Upper lobe of left lung (tissue), 6 donors: ENCODE data around the gene ELMOD3. TPM values are rescaled to one million over a fixed set of nuclear protein-coding genes. Genes with fewer than 3 reads are reported as not detected.
A peak's percentile ranks its signal among the peaks of the same experiment; 100 is the strongest.
"Not testable (repeated sequence)": the region's sequence is repeated elsewhere in the genome, so short reads cannot be mapped to it uniquely, and the experiment has no call there.

ENCODE experiments used
- ATAC-seq, 2 donors: fragments of 200-7000 bp; cut with Tn5 transposase; one replicate each; pipeline ENCODE4 v1.9.1; 2022; ENCODE audit warnings: mild to moderate bottlenecking in 2 of 2, moderate library complexity in 2 of 2; ENCODE audit not compliant: low FRiP score in 2 of 2
- DNase-seq, 2 donors: peaks; one replicate each; pipeline ENCODE4 v3.0.0-alpha.2; 2019 to 2020
- H3K27ac ChIP-seq, 4 donors: fragments of 200-600 bp; sonication (generic); one replicate each; pipeline ENCODE4 v1.5.1; 2016 to 2019
- H3K27me3 ChIP-seq, 4 donors: fragments of 200-600 bp; sonication (generic); one replicate each; pipeline ENCODE4 v1.5.1; 2017 to 2019
- H3K36me3 ChIP-seq, 4 donors: fragments of 200-600 bp; sonication (generic); one replicate each; pipeline ENCODE4 v1.5.1; 2016 to 2019
- H3K4me1 ChIP-seq, 4 donors: fragments of 200-600 bp; sonication (generic); one replicate each; pipeline ENCODE4 v1.5.1; 2018 to 2019
- H3K4me3 ChIP-seq, 4 donors: fragments of 200-600 bp; sonication (generic); one replicate each; pipeline ENCODE4 v1.5.1; 2017 to 2019; ENCODE audit warnings: mild to moderate bottlenecking in 2 of 4, moderate library complexity in 1 of 4
- H3K9me3 ChIP-seq, 4 donors: fragments of 200-600 bp; sonication (generic); one replicate each; pipeline ENCODE4 v1.5.1; 2018 to 2019
- EP300 ChIP-seq, 4 donors: sonication (generic); formaldehyde crosslinking; IDR thresholded peaks; one replicate each; pipeline ENCODE4 v1.5.1; 2017; ENCODE audit warnings: antibody characterized with exemption in 4 of 4, control low read depth in 2 of 4
- POLR2A ChIP-seq, 4 donors: fragments of 450-650 bp; IDR thresholded peaks; one replicate each; pipeline ENCODE4 v1.5.1; 2016 to 2017; ENCODE audit warnings: antibody characterized with exemption in 4 of 4, mild to moderate bottlenecking in 2 of 4
- POLR2AphosphoS5 ChIP-seq, 2 donors: sonication (generic); formaldehyde crosslinking; IDR thresholded peaks; one replicate each; pipeline ENCODE4 v1.5.1; 2017; ENCODE audit warnings: antibody characterized with exemption in 2 of 2
- WGBS, 2 donors: methylation state at CpG; one replicate each; pipeline ENCODE4 v1.1.5; 2017 to 2018; 5-methylcytosine and 5-hydroxymethylcytosine counted together
- total RNA-seq, 6 donors: library from RNA; depleted of rRNA in 4 of 6; stranded (reverse); fragments of >200 nt in 4 of 6; gene quantifications; one replicate each; pipeline versions ENCODE4 v1.1.0 to v1.2.1, GENCODE V29; 2016 to 2021
- TF ChIP-seq, protein P1 (sequence below), 6 experiments: fragments of 450-650 bp in 4 of 6; fragments of 200-600 bp in 2 of 6; sonication (generic) in 2 of 6; IDR thresholded peaks; one replicate each; pipeline ENCODE4 v1.5.1; 2016 to 2019; ENCODE audit warnings: antibody characterized with exemption in 6 of 6
- donor health status: DM: no; HTN: no; CAD: no; lungs with moderate emphysema.
- donor health status: DM: no; HTN: yes; CAD: no; lungs with severe emphysema.

Gene ELMOD3
- total RNA-seq, 6 donors from 2014 or later: 13.2 to 82.8 (median 24.1) TPM

DNA sequence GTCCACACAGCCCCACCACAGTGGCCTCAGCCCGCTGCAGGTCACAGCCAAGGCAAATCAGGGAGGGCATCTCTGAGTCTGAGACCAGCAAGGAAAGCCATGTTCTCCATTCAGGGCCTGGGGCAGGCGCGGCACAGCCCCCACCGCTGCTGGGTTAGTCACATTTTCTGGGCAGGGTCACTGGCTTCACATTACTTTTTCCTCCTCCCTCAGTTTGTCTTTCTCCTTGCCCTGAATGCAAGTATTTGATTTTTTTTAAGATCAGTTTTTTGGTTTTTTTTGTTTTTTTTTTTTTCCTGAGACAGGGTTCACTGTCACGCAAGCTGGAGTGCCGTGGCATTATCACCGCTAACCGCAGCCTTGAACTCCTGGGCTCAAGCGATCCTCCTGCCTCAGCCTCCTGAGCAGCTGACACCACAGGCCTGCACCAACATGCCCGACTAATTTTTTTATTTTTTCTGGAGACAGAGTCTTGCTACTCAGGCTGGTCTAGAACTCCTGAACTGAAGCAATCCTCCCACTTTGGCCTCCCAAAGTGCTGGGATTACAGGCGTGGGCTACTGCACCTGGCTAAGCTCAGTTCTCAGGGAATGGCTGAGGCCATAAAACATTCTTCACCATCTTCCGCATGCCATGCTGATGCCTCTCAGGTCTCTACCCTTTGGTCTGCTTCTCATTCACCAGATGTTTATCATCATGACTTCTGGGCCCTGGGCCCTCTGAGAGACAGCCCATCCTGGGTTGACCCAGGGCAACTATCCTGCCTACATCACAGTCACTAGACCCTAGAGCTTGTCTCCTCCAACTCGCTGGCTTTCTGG, 56.2 kb downstream of the ELMOD3 start:
- Histone ChIP-seq H3K4me1 (peaks cover 3 to 66% (median 39%) of the 10 kb centered on the region in 4 donors), H3K4me3 (peak overlapping the region in 3 of 4 donors; percentile 29 to 47 (median 44)), H3K36me3 (no peaks in the 10 kb centered on the region), H3K9me3 (no peaks in the 10 kb centered on the region), H3K27ac (peak overlapping the region in 3 of 4 donors; percentile 67 to 89 (median 83)), H3K27me3 (no peaks in the 10 kb centered on the region)
- ATAC-seq: peak in 1 of 2 donors; percentile 7
- no peak for DNase-seq
- WGBS, 2 donors: 80 to 88% methylated on average over 12 to 13 of the region's 13 CpGs
- TF ChIP-seq EP300 (IDR thresholded peaks at IDR 0.05): no peak
- TF ChIP-seq, protein P1, sequence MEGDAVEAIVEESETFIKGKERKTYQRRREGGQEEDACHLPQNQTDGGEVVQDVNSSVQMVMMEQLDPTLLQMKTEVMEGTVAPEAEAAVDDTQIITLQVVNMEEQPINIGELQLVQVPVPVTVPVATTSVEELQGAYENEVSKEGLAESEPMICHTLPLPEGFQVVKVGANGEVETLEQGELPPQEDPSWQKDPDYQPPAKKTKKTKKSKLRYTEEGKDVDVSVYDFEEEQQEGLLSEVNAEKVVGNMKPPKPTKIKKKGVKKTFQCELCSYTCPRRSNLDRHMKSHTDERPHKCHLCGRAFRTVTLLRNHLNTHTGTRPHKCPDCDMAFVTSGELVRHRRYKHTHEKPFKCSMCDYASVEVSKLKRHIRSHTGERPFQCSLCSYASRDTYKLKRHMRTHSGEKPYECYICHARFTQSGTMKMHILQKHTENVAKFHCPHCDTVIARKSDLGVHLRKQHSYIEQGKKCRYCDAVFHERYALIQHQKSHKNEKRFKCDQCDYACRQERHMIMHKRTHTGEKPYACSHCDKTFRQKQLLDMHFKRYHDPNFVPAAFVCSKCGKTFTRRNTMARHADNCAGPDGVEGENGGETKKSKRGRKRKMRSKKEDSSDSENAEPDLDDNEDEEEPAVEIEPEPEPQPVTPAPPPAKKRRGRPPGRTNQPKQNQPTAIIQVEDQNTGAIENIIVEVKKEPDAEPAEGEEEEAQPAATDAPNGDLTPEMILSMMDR (IDR thresholded peaks at IDR 0.05): no peak
- no peak for TF ChIP-seq POLR2A (IDR thresholded peaks at IDR 0.05)
- no peak for TF ChIP-seq POLR2AphosphoS5 (IDR thresholded peaks at IDR 0.05)

DNA sequence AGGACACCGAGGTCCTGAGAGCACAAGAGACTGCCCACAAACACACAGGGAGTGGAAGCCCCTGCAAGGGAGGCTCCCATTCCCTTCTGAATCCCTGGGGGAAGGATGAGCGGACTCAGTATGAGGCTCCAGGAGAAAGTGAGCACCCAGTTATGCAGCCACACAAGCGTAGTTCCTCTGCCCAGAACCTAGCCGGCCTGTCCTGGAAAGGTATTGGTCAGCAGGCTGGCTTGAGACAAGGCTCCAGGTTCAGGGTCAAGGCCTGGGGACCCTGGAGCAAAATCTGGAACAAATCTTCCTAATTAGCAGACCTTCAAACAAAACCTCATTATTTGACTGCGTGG, 56.8 kb downstream of the ELMOD3 start:
- peak overlapping the region in 1 of 4 donors; percentile 89 for H3K27ac ChIP-seq
- WGBS, 2 donors: 90 to 100% methylated on average over 2 to 5 of the region's 5 CpGs
- TF ChIP-seq, protein P1 (IDR thresholded peaks at IDR 0.05): no peak
- TF ChIP-seq EP300 (IDR thresholded peaks at IDR 0.05) (no peak), POLR2AphosphoS5 (IDR thresholded peaks at IDR 0.05) (no peak), POLR2A (IDR thresholded peaks at IDR 0.05) (no peak)
- ATAC-seq (no peak), DNase-seq (no peak)
- H3K27me3 ChIP-seq: no peaks in the 10 kb centered on the region
- H3K36me3 ChIP-seq: no peaks in the 10 kb centered on the region
- H3K4me1 ChIP-seq: peaks cover 3 to 64% (median 41%) of the 10 kb centered on the region in 4 donors
- H3K9me3 ChIP-seq: no peaks in the 10 kb centered on the region
- no peak overlapping the region for H3K4me3 ChIP-seq

DNA sequence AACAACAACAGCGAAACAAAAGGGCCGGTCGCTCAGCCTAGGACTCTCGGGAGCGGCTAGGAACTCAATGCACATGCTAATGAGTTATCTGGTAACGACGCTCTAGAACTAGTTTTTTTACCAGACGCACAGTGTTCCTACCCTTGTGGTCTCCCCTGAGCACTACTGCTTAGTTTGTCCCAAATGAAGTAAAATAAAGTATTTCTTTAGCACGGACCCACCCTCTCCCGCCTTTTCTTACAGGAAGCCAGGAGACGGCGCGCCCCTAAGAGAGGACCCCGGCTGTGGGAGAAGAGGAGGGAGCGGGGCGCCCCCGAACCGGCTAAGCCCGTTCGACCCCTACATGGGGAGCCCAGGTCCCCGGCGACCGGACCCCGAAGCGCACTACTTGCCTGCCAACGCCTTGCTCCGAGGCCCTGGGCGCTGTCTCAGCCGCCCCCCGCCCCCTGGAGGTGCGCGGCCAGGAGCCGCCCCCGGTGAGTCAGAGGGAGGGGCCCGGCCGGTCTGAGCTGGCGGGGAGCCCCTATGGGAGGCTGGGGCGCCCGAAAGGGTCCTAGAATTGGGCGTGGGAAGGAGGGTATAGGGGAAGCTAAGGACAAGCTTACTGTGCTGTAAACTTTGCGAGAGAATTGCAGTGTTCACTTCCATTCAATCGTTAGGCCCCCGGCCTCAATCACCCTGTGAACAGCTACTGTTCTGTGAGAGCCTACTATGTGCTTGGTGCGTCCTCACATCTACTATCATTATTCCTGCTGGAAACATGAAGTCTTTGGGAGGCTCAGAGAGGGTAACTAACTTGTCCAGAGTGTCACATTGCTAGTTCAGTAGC, 59.2 kb downstream of the ELMOD3 start:
- Histone ChIP-seq H3K27me3 (no peaks in the 10 kb centered on the region), H3K4me1 (peaks cover 7 to 62% (median 43%) of the 10 kb centered on the region in 4 donors), H3K36me3 (no peaks in the 10 kb centered on the region), H3K4me3 (peak overlapping the region; percentile 36 to 57 (median 52)), H3K9me3 (no peaks in the 10 kb centered on the region), H3K27ac (peak overlapping the region in 3 of 4 donors; percentile 1 to 84 (median 67))
- 13 to 15% methylated on average over 22 to 24 of the region's 44 CpGs for WGBS, 2 donors
- no peak for TF ChIP-seq EP300 (IDR thresholded peaks at IDR 0.05)
- peak; percentile 24 to 65 for TF ChIP-seq POLR2AphosphoS5 (IDR thresholded peaks at IDR 0.05)
- TF ChIP-seq POLR2A (IDR thresholded peaks at IDR 0.05): peak in 2 of 4 donors; percentile 31 to 58
- TF ChIP-seq, protein P1 (IDR thresholded peaks at IDR 0.05): peak in 4 of 6 experiments; percentile 12 to 23 (median 15)
- peak; percentile 72 to 90 for DNase-seq
- peak; percentile 47 to 77 for ATAC-seq

DNA sequence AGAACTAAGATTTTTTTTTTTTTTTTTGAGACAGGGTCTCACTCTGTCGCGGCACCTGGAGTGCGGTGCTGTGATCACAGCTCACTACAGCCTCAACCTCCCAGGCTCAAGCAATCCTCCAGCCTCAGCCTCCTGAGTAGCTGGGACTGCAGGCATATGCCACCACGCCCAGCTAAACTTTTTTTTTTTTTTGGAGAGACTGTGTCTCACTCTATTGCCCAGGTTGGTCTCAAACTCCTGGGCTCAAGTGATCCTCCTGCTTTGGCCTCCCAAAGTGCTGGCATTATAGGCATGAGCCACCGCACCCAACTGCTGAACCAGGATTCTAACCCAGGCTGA, 59.8 kb downstream of the ELMOD3 start:
- H3K27me3 ChIP-seq, H3K36me3 ChIP-seq, H3K9me3 ChIP-seq, ATAC-seq, DNase-seq: not testable (repeated sequence)
- 78 to 90% methylated on average over 5 of the region's 5 CpGs for WGBS, 2 donors
- peak overlapping the region in 1 of 4 donors; percentile 53 for H3K4me3 ChIP-seq
- H3K4me1 ChIP-seq: peaks cover 13 to 62% (median 47%) of the 10 kb centered on the region in 4 donors
- H3K27ac ChIP-seq: peak overlapping the region in 2 of 4 donors; percentile 67 to 84
